GM21737 (cell line): ENCODE results near the gene SLC25A19.
"Not testable (repeated sequence)": the region's sequence is repeated elsewhere in the genome, so short reads cannot be mapped to it uniquely, and the experiment has no call there.

Experiments used
- ATAC-seq: cut with Tn5 transposase; IDR thresholded peaks from one replicate; pipeline ENCODE4 v1.9.1; 2021; ENCODE audit warnings: mild to moderate bottlenecking, moderate library complexity; ENCODE audit not compliant: unreplicated experiment

The SLC25A19 gene

DNA sequence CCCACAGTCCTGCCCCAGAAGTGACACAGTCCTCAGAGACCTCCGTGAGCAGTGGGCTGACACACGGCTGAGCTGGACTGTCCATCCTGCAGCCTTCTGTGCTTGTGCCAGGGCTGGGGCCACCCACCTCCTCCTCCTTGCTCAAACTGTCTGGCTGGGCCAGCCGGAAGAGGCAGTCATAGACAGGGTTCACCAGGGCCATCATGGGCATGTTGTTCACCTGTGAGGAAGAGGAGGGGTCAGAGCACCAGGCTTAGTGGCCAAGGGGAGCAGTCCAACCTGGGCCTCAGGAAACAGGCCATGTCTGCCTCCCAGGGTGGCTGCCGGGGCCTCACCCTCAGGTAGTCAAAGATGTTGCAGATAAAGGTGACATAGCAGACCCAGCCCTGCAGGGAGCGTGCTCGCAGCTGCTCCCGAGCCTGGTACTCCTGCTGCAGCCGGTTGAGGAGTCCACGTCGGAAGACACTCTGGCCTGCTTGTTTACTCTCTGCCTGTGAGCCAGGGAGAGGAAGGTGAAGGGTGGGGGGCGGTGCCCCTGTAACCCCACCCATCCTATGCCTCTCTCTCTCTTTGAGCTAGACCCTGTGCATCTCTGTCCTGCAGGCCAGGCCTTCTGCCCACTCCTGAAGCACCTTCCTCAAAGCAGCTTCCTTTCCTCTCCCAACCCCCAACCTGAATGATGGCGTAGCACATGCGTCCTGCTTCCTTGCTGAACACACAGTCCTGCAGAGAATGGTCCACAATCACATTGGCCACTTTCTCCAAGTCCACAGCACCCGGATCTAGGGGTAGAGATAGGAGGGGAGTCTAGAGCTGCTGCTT lies 21.6 kb downstream of the SLC25A19 start:
- ATAC-seq: no peak

DNA sequence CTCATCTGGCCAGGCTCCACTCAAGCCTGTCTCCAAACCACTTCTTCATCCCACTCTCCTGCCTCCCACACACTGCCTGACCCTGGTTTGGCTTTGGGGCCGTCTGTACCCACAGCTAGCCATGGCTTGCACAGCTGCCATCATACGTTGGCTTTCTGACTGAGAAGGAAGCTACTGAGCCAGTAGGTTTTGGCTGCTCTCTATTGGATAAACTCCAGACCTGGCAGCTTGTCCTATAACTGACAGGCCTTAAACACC lies 22.2 kb downstream of the SLC25A19 start:
- no peak for ATAC-seq

DNA sequence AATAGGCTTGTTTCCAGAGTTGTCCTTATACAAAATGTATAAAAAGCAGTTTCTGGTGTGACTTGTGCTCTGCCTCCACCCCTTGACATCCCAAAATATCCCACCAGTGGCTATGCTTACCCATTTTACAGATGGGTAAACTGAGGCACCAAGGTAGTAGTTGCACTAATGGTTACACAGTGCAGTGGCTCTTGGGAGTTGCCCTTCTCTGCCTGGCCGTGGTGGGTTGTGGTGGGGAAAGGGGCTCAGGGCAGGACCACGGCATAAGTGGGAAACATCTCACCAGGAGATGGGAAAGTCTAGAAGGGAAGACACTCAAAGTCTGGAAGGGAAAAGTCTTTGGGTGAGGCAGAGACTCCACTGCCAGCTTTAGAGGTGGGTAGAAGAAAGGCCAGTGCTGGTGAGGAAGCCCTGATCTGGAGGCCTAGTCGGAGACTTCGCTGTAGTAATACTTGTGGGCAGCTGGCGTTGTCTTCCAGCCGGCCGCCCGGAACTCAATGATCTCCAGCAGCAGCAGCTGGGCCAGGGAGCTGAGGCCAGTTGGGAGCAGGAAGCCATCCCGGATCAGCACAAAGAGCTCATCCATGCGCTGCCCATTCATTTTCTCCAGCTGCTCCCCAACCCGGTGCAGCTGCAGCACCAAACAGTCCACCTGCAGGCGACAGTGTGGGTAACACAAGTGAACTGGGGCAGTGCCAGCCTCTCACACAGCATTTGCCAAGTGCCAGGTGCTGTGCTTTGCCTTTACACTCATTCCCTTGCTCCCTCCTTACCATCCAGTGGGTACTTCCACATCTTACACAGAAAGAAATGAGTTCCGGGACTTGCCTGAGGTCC lies 22.7 kb downstream of the SLC25A19 start:
- ATAC-seq: no peak

DNA sequence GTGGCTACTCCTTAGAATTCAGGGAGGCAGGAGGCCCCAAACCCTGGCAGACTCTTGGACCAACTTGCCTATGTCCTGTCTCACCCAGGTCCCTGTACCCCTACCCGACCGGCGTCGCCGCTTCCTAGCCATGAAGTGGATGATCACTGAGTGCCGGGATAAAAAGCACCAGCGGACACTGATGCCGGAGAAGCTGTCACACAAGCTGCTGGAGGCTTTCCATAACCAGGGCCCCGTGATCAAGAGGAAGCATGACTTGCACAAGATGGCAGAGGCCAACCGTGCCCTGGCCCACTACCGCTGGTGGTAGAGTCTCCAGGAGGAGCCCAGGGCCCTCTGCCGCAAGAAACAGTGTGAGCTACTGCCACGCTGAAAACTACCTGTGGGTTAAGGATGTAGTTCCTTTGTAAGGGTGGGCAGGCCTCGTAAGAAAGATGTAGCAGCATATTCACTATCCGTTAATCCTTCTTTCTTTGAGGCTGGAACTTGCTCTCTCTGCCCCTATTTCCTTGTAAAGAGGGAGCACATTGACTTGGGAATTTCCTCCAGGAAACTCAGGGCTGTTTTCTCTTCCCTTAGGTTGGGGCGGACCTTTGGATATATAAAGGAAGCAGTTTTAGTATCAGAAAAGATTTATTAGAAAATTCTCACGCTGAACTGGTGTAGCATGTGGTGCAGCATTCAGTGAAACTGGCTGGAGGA lies 23.5 kb downstream of the SLC25A19 start:
- no peak for ATAC-seq

DNA sequence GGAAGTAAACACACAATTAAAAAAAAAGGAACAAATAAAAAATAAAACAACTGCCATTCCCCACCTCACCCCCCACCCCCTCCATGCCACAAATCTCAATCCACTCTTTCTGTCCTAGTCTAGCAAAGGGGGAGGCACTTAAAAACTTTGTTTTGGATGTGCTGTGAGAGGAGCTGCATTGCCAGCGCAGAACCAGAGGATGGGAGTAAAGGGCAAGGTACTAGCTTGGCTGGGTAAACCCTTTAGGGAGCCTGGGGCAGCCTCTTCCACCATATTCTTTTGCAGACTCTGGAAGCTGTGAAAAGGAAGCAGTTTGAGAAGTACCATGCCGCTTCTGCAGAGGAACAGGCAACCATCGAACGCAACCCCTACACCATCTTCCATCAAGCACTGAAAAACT lies 26.2 kb downstream of the SLC25A19 start:
- ATAC-seq: no peak

DNA sequence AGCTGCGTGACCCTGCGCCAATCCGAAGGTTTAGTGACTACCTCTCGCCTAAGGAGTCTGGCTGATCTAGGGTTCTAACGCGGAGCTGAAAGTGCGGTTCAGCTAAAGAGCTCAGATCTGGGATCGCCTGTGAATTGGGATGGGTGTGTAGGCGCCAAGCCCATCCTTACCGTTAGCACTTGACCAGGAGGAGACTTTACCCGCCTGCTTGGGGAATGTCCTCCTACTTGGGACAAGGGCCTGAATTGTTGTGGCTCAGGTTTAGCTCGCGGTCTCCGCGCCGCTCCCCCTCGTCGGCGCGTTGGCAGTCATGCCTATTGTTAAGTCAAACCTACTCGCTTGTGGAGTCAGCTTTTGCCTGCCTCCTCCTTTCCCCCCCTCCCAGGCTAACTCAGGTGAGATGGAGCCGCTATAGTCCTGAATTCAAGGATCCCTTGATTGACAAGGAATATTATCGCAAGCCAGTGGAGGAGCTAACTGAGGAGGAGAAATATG lies 27.1 kb downstream of the SLC25A19 start:
- ATAC-seq: peak; percentile 4

DNA sequence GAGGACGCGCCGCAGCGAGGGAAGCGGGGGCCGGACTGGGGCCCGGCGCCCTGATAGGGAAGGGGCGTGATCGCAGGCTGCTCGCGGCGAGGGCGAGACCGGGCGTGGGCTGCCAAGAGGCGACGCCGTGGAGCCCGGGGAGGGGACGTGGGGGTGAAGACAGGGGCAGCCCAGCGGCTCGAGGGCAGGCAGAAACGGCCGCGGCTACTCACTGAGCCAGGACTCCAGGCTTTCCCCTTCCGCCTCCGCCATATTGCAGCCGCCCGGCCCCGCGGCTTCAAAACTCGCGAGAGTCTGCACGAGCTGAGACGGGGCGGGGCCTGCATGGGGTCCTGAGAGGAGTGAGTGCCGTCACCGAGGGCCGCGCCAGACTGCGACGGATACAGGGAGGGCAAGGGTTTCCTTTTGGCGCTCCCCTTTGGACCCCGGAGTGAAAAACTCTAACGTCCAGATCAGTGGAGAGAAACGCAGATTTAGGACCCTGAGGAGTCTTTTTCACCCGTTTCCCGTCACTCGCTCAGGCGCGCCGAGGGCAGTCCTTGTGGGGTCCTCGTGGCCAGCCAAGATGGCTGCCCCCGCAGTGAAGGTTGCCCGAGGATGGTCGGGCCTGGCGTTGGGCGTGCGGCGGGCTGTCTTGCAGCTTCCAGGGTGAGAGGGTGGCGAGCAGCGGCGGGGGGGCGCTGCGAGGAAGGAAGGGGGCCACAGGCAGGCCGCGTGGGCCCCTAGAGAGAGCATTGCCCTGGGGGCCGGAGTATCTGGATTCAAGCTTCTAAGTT lies 27.7 kb downstream of the SLC25A19 start, which contains the start of the genes GGA3 and MRPS7:
Gene GGA3, minus strand, starts transcription at position 271 of the 776 bp plus-strand sequence. Its CDS starts 19 bp downstream, at position 252.
Gene MRPS7, plus strand, starts transcription at position 544 of the 776 bp plus-strand sequence. Its CDS starts 22 bp downstream, at position 566.
- peak; percentile 75 for ATAC-seq

DNA sequence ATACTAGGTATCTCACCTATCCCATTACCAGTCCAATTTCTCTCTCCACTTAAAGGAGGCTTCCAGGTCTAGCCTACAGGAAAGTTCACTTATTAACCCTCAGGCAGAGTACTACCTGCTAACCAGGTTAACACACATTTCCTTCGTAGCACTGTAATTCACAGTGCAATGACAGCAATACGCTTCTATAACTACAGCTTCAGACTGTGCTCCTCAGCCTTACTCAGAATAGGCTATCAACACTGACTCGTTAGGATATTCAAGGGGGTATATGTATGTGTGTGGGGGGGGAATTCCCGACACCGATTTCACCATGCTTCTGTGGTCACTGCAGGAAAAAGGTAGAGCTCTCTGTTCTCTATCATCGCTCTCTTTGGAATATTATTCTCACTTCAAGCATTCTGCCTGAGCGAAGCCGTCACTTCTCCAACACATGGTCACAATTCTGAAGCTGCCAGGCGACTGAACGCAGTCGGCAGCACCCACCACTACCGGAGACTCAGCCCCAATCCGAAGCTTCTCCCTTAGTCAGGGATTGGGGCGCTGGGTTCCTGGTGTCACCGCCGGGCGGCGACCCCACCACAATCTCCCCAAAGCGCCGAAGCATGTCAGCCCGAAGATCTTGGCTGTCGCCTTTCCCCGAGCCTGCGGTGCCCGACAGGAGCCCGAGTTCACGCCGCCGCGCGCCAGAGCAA lies 28.4 kb downstream of the SLC25A19 start:
- ATAC-seq: peak; percentile 20

DNA sequence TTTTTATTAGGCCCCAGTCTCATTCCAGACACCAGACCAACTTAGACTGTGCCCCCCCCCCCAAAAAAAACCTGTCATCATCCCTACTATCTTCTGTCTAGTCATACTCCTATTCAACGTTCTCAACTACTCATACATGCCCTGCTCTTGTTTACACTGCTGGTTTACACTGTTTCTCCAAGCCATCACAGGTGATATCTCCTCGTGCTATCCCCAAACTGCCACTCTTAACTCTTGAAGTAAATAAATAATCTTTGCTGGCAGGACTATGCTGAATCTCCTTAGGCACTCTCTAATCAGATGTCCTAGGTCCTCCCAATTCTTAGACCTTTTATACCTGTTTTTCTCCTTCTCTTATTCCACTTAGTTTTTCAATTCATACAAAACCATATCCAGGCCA lies 32.0 kb downstream of the SLC25A19 start:
- ATAC-seq: not testable (repeated sequence)

DNA sequence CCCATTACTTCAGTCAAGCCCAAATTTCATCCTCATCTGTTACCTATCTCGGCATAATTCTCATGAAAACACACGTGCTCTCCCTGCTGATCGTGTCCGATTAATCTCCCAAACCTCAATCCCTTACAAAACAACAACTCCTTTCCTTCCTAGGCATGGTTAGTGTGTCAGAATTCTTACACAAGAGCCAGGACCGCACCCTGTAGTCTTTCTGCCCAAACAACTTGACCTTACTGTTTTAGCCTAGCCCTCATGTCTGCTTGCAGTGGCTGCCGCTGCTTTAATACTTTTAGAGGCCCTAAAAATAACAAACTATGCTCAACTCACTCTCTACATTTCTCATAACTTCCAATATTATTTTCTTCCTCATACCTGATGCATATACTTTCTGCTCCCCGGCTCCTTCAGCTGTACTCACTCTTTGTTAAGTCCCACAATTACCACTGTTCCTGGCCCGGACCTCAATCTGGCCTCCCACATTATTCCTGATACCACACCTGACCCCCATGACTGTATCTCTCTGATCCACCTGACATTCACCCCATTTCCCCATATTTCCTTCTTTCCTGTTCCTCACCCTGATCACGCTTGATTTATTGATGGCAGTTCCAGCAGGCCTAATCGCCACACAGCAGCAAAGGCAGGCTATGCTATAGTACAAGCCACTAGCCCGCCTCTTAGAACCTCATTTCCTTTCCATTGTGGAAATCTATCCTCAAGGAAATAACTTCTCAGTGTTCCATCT lies 33.1 kb downstream of the SLC25A19 start:
- not testable (repeated sequence) for ATAC-seq

DNA sequence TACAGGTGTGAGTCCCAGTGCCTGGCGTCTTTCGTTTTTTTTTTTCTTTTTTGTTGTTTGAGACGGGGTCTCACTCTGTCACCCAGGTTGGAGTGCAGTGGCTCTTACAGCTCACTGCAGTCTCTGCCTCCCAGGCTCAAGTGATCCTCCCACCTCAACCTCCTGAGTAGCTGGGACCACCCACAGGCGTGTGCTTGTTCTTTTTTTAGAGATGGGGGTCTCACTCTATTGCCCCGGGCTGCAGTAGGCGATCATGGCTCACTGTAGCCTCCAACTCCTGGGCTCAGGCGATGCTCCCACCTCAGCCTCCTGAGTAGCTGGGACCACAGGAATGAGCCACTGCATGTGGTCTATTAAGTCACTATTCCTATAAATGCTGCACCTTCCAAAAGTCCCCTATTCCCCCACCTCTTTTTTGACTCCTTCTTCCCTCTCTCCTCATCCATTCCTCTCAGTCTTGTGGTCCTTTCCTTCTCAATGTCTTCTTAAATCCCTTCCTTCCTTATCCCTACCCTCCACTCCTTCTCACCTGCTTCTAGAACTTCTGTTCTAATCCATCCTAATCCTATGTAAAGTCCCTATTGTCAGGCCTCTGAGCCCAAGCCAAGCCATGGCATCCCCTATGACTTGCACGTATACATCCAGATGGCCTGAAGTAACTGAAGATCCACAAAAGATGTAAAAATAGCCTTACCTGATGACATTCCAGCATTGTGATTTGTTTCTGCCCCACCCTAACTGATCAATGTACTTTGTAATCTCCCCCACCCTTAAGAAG lies 37.0 kb downstream of the SLC25A19 start:
- ATAC-seq: no peak

DNA sequence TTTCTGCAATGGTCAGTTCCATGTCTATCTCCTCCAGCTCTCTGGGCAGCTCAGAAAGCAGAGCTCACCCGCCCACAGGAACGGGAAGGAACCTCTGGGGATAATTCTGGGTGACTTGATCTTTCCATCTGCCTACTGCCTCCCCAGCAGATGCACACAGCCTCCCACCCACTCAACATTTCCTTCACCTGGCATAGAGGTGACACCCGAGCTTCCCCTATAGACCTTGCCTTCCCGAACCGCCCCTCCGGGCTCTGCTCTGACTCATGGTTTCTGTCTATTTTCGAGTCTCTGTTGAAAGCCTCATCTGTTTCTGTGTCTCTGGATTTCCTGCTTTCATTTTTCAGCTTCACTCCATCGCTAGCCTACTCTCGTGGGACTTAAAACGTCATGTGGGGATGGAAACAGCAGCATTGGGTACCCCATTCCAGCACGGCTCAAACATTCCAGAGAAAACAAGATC lies 39.2 kb downstream of the SLC25A19 start:
- peak; percentile 77 for ATAC-seq

DNA sequence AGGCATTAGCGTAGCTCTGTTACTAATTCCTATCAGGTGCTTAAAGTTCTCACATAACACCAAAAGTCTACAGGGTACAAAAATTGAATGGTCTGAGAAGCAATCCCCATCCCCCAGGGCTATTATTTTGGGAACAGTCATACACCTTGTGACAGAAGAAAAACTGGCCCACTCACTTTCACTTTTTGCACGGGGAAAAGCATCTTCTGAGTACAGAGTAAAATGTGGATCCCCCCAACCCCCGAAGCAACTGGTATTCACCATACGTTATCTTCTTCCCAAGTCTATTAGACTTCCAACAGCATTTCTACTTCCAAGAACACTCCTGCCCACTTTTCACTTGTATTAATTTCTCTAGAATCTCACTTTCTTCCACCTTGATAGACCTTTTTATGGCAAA lies 39.7 kb downstream of the SLC25A19 start:
- ATAC-seq: no peak

DNA sequence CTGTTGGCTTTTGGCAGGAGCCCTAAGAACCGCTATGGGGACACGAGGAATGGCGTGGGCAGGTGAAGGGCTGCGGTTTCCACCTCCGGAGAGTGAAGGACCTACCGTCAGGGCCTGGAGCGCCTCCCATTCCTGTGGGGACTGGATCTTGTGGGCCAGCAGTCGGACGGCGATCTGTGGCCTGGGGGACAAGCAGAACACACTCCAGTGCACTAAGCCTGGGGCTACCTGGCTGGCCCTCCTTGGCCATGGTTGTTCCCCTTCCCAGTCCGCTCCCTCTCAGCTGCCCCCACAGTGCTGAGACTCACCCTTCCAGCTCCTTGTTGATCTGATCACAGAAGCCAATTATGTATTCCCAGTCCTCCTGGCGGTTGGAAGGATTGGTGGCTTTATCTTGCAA lies 42.8 kb downstream of the SLC25A19 start:
- ATAC-seq: no peak

DNA sequence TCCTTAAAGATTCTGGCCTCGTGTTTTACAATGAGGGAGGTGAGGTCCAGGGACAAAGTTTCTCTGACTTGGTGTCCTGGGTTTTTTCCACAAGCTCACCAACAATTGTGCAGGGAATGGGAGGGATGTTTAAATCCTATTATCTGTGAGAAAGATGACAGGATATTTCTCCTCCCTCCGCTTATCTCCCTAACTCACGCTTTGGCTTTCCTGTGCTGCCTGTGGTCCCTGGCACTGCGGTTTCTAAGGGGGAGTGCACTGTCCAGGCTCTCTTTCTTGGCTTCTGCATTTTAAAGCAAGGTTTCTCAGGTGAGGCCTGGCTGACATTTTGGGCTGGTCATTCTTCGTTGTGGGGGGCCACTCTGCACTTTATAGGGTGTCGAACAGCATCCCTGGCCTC lies 44.2 kb downstream of the SLC25A19 start:
- ATAC-seq: no peak

DNA sequence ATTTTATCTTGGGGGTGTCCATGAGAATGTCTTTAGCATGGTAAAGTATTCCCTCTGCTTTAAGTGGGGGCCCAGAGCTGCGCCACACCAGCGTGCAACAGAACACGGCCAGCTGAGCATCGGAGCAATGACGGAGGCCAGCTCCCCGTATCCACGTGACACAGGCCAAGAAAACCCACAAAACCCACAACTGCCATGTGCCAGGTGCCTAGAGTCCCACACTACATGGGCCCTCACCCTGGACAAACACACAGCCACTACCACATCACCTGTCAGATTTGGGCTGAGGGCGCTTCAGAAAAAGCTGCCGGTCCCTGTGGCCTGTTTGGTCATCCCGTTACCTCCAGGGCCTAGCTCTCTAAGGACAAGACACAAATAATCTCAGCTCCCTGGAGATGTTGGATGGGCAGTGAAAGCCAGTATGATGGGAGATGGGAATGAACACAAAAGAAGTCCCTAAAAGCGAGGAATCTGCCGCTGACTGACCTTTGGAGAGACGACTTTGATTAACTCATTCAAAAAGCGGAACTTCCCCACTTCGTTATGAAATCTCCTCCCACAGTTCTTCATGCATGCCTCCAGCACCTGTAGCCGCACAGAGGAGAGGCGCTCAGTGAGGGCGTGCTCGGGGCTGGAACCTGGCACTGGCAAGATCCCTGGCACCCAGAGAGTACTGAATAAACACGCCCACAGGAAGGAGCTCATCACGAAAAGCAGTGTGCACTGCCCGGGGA lies 44.9 kb downstream of the SLC25A19 start:
- ATAC-seq: no peak

DNA sequence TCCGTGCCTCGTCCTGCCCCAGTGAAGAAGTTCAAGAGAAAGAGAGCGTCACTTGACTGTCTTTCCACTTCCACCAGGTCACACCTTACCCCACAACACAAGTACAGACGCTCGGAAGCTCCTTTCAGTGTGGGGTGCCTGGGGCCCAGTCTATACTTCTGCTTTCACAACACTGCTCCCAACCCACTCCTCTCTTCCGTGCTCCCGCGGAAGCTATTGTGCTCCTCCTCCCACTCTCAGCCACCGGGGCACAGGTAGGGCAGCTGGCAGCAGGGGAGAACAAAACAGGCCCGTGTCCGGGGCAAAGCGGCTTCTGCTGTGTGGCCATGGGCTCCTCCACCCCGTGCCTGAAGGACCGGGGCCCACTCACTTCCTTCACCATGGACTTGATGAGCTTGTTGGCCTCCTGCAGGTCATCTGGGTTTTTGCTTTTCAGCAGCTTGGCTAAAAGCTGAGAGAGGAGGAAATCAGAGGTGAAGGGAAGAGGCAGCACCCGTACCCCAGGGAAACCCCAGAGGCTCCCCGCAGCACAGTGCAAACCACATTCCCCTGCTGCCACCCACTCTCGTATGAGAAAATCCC lies 46.7 kb downstream of the SLC25A19 start:
- no peak for ATAC-seq
